GM12892 (cell line): ENCODE data around the gene ANKRD30A.

Experiments
- POLR2A ChIP-seq: IDR thresholded peaks from 2 replicates; pipeline ENCODE4 v1.6.1; 2011; ENCODE audit warnings: low read depth, low read length, control low read depth
- POLR2AphosphoS5 ChIP-seq: IDR thresholded peaks from 2 replicates; pipeline ENCODE4 v1.6.1; 2011; ENCODE audit warnings: low read depth, low read length, control low read depth

GRCh38 chr10:37390926-37391325 is 265.5 kb downstream of the ANKRD30A start:
- TF ChIP-seq POLR2AphosphoS5 = no peak
- TF ChIP-seq POLR2A = no peak
